Cortex of kidney (tissue), 1 donor: ENCODE measurements around the gene LCTL.

Source experiments
- DNase-seq: peaks from one replicate; lab custom pipeline; 2025; lab: John Stamatoyannopoulos, UW

The LCTL gene

GRCh38 chr15:66565741-66566144 lies at the start of gene LCTL:
LCTL (minus strand) TSS chr15:66565998; CDS start chr15:66565365, 633 bp downstream.
- no peak for DNase-seq

- no peak for DNase-seq
These were observed 49.4 kb upstream of the LCTL start for GRCh38 chr15:66614951-66615760.

GRCh38 chr15:66614456-66614855 lies 48.7 kb upstream of the LCTL start:
- no peak for DNase-seq

GRCh38 chr15:66613743-66614142 lies 47.9 kb upstream of the LCTL start:
- DNase-seq: no peak

- DNase-seq: no peak
These were observed 45.7 kb upstream of the LCTL start for GRCh38 chr15:66611257-66612053.

GRCh38 chr15:66609876-66610275 lies 44.1 kb upstream of the LCTL start:
- no peak for DNase-seq

- no peak for DNase-seq
These were observed 43.1 kb upstream of the LCTL start for GRCh38 chr15:66608881-66609280.

- DNase-seq: no peak
These were observed 42.4 kb upstream of the LCTL start for GRCh38 chr15:66608159-66608558.

GRCh38 chr15:66603301-66604179 lies 37.7 kb upstream of the LCTL start:
- no peak for DNase-seq

- no peak for DNase-seq
These were observed 35.7 kb upstream of the LCTL start for GRCh38 chr15:66601521-66601920.

GRCh38 chr15:66600240-66600627 lies 34.4 kb upstream of the LCTL start:
- no peak for DNase-seq

GRCh38 chr15:66599536-66600239 lies 33.9 kb upstream of the LCTL start:
- no peak for DNase-seq

- no peak for DNase-seq
These were observed 32.5 kb upstream of the LCTL start for GRCh38 chr15:66598095-66598815.

- DNase-seq: no peak
These were observed 30.2 kb upstream of the LCTL start for GRCh38 chr15:66595931-66596545.

- no peak for DNase-seq
These were observed 29.5 kb upstream of the LCTL start for GRCh38 chr15:66595332-66595731.

- DNase-seq: no peak
These were observed 29.0 kb upstream of the LCTL start for GRCh38 chr15:66594836-66595235.

GRCh38 chr15:66594344-66594743 lies 28.5 kb upstream of the LCTL start:
- no peak for DNase-seq

- no peak for DNase-seq
These were observed 27.5 kb upstream of the LCTL start for GRCh38 chr15:66593219-66593780.

- no peak for DNase-seq
These were observed 26.9 kb upstream of the LCTL start for GRCh38 chr15:66592505-66593218.
